Mammary epithelial cell (primary cell): Measurements from ENCODE around the gene RNF212.

Experiments
- EZH2 ChIP-seq: IDR thresholded peaks from 2 replicates; pipeline ENCODE4 v1.6.1; 2012; ENCODE audit warnings: low read length, inconsistent platforms, borderline replicate concordance
- TF ChIP-seq, protein P1 (sequence below), 2 donors: IDR thresholded peaks in 1 of 2; conservative IDR thresholded peaks in 1 of 2; 2 replicates each; pipeline ENCODE4 v1.5.1; 2011 to 2012; ENCODE audit warnings: inconsistent platforms in 2 of 2, low read length in 2 of 2, mild to moderate bottlenecking in 2 of 2, control low read depth in 1 of 2, low read depth in 1 of 2; ENCODE audit not compliant: insufficient read depth in 1 of 2; ENCODE audit errors: extremely low read depth in 1 of 2

DNA sequence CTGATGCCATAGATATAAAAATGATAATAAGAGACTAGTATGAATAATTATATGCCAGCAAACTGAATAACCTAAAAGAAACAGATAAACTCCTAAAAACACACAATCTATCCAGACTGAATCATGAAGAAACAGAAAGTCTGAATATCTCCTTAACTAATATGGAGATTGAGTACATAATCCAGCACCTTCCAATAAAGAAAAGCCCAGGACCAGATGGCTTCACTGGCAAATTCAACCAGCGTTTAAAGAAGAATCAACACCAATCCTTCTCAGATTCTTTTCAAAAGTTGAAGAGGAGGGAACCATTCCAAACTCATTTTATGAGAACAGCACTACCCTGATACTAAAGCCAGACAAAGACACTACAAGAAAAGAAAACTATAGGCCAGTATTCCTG is 26.5 kb upstream of the RNF212 start:
- TF ChIP-seq, protein P1, sequence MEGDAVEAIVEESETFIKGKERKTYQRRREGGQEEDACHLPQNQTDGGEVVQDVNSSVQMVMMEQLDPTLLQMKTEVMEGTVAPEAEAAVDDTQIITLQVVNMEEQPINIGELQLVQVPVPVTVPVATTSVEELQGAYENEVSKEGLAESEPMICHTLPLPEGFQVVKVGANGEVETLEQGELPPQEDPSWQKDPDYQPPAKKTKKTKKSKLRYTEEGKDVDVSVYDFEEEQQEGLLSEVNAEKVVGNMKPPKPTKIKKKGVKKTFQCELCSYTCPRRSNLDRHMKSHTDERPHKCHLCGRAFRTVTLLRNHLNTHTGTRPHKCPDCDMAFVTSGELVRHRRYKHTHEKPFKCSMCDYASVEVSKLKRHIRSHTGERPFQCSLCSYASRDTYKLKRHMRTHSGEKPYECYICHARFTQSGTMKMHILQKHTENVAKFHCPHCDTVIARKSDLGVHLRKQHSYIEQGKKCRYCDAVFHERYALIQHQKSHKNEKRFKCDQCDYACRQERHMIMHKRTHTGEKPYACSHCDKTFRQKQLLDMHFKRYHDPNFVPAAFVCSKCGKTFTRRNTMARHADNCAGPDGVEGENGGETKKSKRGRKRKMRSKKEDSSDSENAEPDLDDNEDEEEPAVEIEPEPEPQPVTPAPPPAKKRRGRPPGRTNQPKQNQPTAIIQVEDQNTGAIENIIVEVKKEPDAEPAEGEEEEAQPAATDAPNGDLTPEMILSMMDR (conservative IDR thresholded peaks at IDR 0.05 in 1 of 2, IDR thresholded peaks at IDR 0.05 in 1 of 2; ENCODE audit: extremely low read depth in 1 of 2, insufficient read depth in 1 of 2, low read depth in 1 of 2, low read length in 2 of 2) = no peak
- TF ChIP-seq EZH2 = no peak
